Kidney (tissue), 14 donors: Measurements from ENCODE around the gene SRPK1. TPM values are rescaled to one million over a fixed set of nuclear protein-coding genes. Genes with fewer than 3 reads are reported as not detected.

Experiments
- DNase-seq, 5 donors: peaks; one replicate each; pipeline ENCODE4 v3.0.0-alpha.2; 2013 to 2020
- FAIRE-seq: peaks from 2 replicates; lab custom pipeline; 2012; peaks lifted over from hg19 to GRCh38; lab: Jason Lieb, UNC
- H3K27ac ChIP-seq, 2 donors: one replicate each; pipeline ENCODE4 v1.7.0; 2013; ENCODE audit warnings: low read depth in 2 of 2, low read length in 2 of 2, inconsistent platforms in 1 of 2
- H3K27me3 ChIP-seq: one replicate; pipeline ENCODE4 v1.7.1; 2013; ENCODE audit warnings: low read length, inconsistent platforms; ENCODE audit not compliant: control insufficient read depth, insufficient read depth
- H3K36me3 ChIP-seq, 3 donors: one replicate each; pipeline versions ENCODE4 v1.7.0 to v1.7.1; 2013; ENCODE audit warnings: low read length in 3 of 3, control low read depth in 1 of 3, inconsistent platforms in 1 of 3; ENCODE audit not compliant: insufficient read depth in 3 of 3, control insufficient read depth in 2 of 3
- H3K4me1 ChIP-seq, 3 donors: one replicate each; pipeline versions ENCODE4 v1.7.0 to v1.7.1; 2013; ENCODE audit warnings: low read length in 3 of 3, inconsistent platforms in 1 of 3, low read depth in 1 of 3; ENCODE audit not compliant: control insufficient read depth in 2 of 3, insufficient read depth in 2 of 3
- H3K4me3 ChIP-seq, 3 donors: one replicate each; pipeline versions ENCODE4 v1.7.0 to v1.8.1; 2013; ENCODE audit warnings: low read length in 3 of 3, control low read depth in 1 of 3, inconsistent platforms in 1 of 3
- H3K9ac ChIP-seq, 3 donors: one replicate each; pipeline versions ENCODE4 v1.7.0 to v1.7.1; 2013; ENCODE audit warnings: low read length in 3 of 3, control low read depth in 1 of 3, inconsistent platforms in 1 of 3
- H3K9me3 ChIP-seq, 3 donors: one replicate each; pipeline versions ENCODE4 v1.7.0 to v1.7.1; 2013; ENCODE audit warnings: low read length in 3 of 3, control low read depth in 1 of 3, inconsistent platforms in 1 of 3; ENCODE audit not compliant: control insufficient read depth in 2 of 3, insufficient read depth in 1 of 3
- CTCF ChIP-seq: IDR thresholded peaks from 3 replicates; pipeline ENCODE4 v1.5.1; 2012; ENCODE audit warnings: mild to moderate bottlenecking, moderate library complexity, borderline replicate concordance; ENCODE audit not compliant: insufficient read depth; ENCODE audit errors: extremely low read depth
- intact Hi-C: fragments of 100-400 bp; cut with DNase I; formaldehyde crosslinking; loops from one replicate; pipeline ENCODE4 v1.11.1; 2022
- polyA plus RNA-seq: library from polyadenylated mRNA; stranded (reverse); fragments of 350-450 nt; fragmentation: Illumina TruSeq; extraction: RNeasy Lipid Tissue Mini Kit (QIAGEN cat#74804); gene quantifications from one replicate; pipeline ENCODE4 v1.2.3, GENCODE V29; 2014; ENCODE audit warnings: low read depth, low replicate concordance; ENCODE audit not compliant: insufficient read depth
- total RNA-seq: library from RNA; stranded (reverse); fragmentation: NEBNext Ultra II Directional; extraction: Animal tissue kit (Norgen Biotek cat#: 25700); gene quantifications from one replicate; pipeline ENCODE4 v1.2.1, GENCODE V29; 2021
- donor health status: control.
- donor health status: control.
- donor health status: control.
- donor health status: control.
- donor health status: control.
- donor health status: DM: yes; HTN: yes; CAD: no.
- donor health status: Normal renal cell carcinoma (clear cell type).

Gene SRPK1
- total and polyA plus RNA-seq, 2 donors from 2014 or later: 12.2 to 35.3 TPM

- H3K4me1 ChIP-seq: no peaks in the 10 kb centered on the region
- H3K36me3 ChIP-seq: no peaks in the 10 kb centered on the region
- no peak for TF ChIP-seq CTCF
- no peak overlapping the region for H3K27ac ChIP-seq
- FAIRE-seq (no peak), DNase-seq (peak in 3 of 5 donors; percentile 32 to 60 (median 41))
- no peak overlapping the region for H3K9ac ChIP-seq
- no peaks in the 10 kb centered on the region for H3K9me3 ChIP-seq
- H3K27me3 ChIP-seq: no peaks in the 10 kb centered on the region
- intact Hi-C loops: no loop called here
- H3K4me3 ChIP-seq: no peak overlapping the region
Measured at GRCh38 chr6:35784200-35784599, 136.7 kb downstream of the SRPK1 start.

Other genes starting within 250 kb of the SRPK1 start
- 267 TPM for gene FKBP5, start 232.2 kb downstream of the SRPK1 start, total RNA-seq
- gene FKBP5, start 232.2 kb downstream of the SRPK1 start, polyA plus RNA-seq: 45.6 TPM
- 0.47 TPM for gene ARMC12, start 184.1 kb downstream of the SRPK1 start, total RNA-seq
- gene ARMC12, start 184.1 kb downstream of the SRPK1 start, polyA plus RNA-seq: 0.69 TPM
- gene CLPSL2, start 144.5 kb downstream of the SRPK1 start, total RNA-seq: not detected
- gene CLPSL2, start 144.5 kb downstream of the SRPK1 start, polyA plus RNA-seq: not detected
- not detected for gene CLPSL1, start 140.1 kb downstream of the SRPK1 start, total RNA-seq
- not detected for gene CLPSL1, start 140.1 kb downstream of the SRPK1 start, polyA plus RNA-seq
- gene CLPS, start 123.8 kb downstream of the SRPK1 start, total RNA-seq: not detected
- gene CLPS, start 123.8 kb downstream of the SRPK1 start, polyA plus RNA-seq: not detected
- 0.47 TPM for gene LHFPL5, start 115.7 kb downstream of the SRPK1 start, total RNA-seq
- not detected for gene LHFPL5, start 115.7 kb downstream of the SRPK1 start, polyA plus RNA-seq
- 0.22 TPM for gene SLC26A8, start 103.5 kb upstream of the SRPK1 start, total RNA-seq
- gene SLC26A8, start 103.5 kb upstream of the SRPK1 start, polyA plus RNA-seq: not detected
- 56.6 TPM for gene MAPK14, start 106.7 kb upstream of the SRPK1 start, total RNA-seq
- gene MAPK14, start 106.7 kb upstream of the SRPK1 start, polyA plus RNA-seq: 19.9 TPM
- 43.3 TPM for gene MAPK13, start 209.4 kb upstream of the SRPK1 start, total RNA-seq
- 20.3 TPM for gene MAPK13, start 209.4 kb upstream of the SRPK1 start, polyA plus RNA-seq